Kidney tubule cell (primary cell): Measurements from ENCODE around the gene KDM3A.
A peak's percentile ranks its signal among the peaks of the same experiment; 100 is the strongest.
"Not testable (repeated sequence)": the region's sequence is repeated elsewhere in the genome, so short reads cannot be mapped to it uniquely, and the experiment has no call there.

Experiments used
- DNase-seq: peaks from one replicate; pipeline ENCODE4 v3.0.0-alpha.2; 2018; ENCODE audit warnings: low spot score

Gene KDM3A

GRCh38 chr2:86480105-86480504 lies 38.9 kb downstream of the KDM3A start:
- DNase-seq = no peak

GRCh38 chr2:86482034-86482433 lies 40.9 kb downstream of the KDM3A start:
- DNase-seq = peak; percentile 58

GRCh38 chr2:86484385-86484784 lies 43.2 kb downstream of the KDM3A start:
- no peak for DNase-seq

- DNase-seq = no peak
Observed at GRCh38 chr2:86485103-86485502, 43.9 kb downstream of the KDM3A start.

- no peak for DNase-seq
Observed at GRCh38 chr2:86485802-86486201, 44.6 kb downstream of the KDM3A start.

GRCh38 chr2:86487062-86487461 lies 45.9 kb downstream of the KDM3A start:
- no peak for DNase-seq

- DNase-seq = no peak
Observed at GRCh38 chr2:86488561-86489250, 47.5 kb downstream of the KDM3A start.

- no peak for DNase-seq
Observed at GRCh38 chr2:86489542-86489941, 48.4 kb downstream of the KDM3A start.

- DNase-seq = no peak
Observed at GRCh38 chr2:86490245-86490644, 49.1 kb downstream of the KDM3A start.

- no peak for DNase-seq
Observed at GRCh38 chr2:86491088-86491487, 49.9 kb downstream of the KDM3A start.

GRCh38 chr2:86492048-86492453 lies 50.9 kb downstream of the KDM3A start:
- DNase-seq = no peak

GRCh38 chr2:86496391-86496790 lies 55.2 kb downstream of the KDM3A start:
- DNase-seq = not testable (repeated sequence)

- DNase-seq = peak; percentile 43
Observed at GRCh38 chr2:86498468-86499260, 57.5 kb downstream of the KDM3A start.

- peak; percentile 16 for DNase-seq
Observed at GRCh38 chr2:86499326-86499725, 58.2 kb downstream of the KDM3A start.

- DNase-seq = no peak
Observed at GRCh38 chr2:86500325-86501083, 59.3 kb downstream of the KDM3A start.

GRCh38 chr2:86507600-86507999 lies 66.4 kb downstream of the KDM3A start:
- DNase-seq = no peak

- DNase-seq = no peak
Observed at GRCh38 chr2:86510436-86510933, 69.3 kb downstream of the KDM3A start.

- no peak for DNase-seq
Observed at GRCh38 chr2:86512034-86512433, 70.9 kb downstream of the KDM3A start.

- DNase-seq = no peak
Observed at GRCh38 chr2:86512892-86513291, 71.7 kb downstream of the KDM3A start.

- no peak for DNase-seq
Observed at GRCh38 chr2:86513948-86514660, 72.9 kb downstream of the KDM3A start.

- DNase-seq = no peak
Observed at GRCh38 chr2:86518481-86518880, 77.3 kb downstream of the KDM3A start.

GRCh38 chr2:86519349-86519748 lies 78.2 kb downstream of the KDM3A start:
- DNase-seq = no peak
